ENCODE results near the gene FILIP1L.

Gene FILIP1L

DNA sequence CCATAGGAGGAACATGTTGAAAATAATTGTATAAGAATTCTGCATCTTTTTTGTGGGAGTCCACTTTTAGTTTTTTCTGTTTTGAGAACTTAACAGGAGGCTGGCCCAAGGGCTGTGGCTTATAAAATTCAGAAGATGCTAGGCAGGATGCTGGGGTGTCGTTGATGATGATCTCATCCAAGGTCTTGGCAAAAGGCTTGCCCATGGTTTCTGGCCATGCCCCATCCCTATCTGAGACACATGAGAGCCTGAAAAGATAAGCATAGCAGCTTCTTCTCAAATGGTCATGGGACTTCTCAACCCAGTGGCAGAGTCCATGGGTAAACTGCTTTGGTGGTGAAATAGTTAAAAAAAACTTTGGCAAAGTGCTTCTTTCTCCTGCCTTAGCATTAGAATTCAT lies 261.4 kb downstream of the FILIP1L start:
- no peak for DNase-seq (ENCODE audit: low spot score)
- TF ChIP-seq, protein P1, sequence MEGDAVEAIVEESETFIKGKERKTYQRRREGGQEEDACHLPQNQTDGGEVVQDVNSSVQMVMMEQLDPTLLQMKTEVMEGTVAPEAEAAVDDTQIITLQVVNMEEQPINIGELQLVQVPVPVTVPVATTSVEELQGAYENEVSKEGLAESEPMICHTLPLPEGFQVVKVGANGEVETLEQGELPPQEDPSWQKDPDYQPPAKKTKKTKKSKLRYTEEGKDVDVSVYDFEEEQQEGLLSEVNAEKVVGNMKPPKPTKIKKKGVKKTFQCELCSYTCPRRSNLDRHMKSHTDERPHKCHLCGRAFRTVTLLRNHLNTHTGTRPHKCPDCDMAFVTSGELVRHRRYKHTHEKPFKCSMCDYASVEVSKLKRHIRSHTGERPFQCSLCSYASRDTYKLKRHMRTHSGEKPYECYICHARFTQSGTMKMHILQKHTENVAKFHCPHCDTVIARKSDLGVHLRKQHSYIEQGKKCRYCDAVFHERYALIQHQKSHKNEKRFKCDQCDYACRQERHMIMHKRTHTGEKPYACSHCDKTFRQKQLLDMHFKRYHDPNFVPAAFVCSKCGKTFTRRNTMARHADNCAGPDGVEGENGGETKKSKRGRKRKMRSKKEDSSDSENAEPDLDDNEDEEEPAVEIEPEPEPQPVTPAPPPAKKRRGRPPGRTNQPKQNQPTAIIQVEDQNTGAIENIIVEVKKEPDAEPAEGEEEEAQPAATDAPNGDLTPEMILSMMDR (IDR thresholded peaks at IDR 0.05; ENCODE audit: extremely low read depth, missing control alignments): no peak

DNA sequence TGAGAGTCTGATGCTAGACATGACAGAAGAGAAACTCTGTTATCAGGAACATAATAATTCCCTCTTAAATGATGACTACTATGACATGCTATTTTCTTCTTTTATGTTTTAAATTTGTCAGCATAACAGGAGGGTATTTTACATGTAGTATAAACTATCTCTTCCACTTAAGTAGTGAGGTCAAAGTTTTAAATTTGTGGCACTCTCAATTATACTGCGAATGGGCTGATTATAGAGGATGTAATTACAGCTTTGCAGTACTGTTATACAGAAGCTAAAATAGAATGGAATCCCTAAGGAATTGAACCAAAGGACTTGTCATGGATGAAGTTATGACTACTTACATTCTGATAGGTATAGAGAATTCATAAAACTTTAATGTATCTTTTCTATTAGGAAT lies 262.3 kb downstream of the FILIP1L start:
- TF ChIP-seq, protein P1 (IDR thresholded peaks at IDR 0.05; ENCODE audit: extremely low read depth, missing control alignments): no peak

DNA sequence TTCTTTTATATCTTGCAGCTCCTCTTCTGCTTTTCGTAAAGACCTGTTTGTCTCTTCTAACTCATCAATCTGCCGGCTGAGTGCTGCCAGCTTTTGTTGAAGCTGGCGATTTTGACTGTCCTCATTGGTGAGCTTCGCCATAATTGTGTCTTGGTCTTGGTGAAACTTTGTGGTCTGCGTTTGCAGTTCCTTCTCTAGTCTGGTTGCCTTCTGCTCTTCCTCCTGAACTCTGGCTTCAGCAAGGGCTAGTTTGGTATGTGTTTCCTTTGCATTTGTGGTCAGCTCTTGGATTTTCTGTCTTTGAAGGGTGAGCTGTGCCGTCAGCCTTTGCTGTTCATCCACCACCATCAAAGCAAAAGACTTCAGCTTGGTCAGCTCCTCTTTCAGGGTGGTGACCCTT lies 263.7 kb downstream of the FILIP1L start:
- DNase-seq (ENCODE audit: low spot score): no peak
- TF ChIP-seq, protein P1 (IDR thresholded peaks at IDR 0.05; ENCODE audit: extremely low read depth, missing control alignments): no peak

More for the DNA sequence above, 262.3 kb downstream of the FILIP1L start:
- no peak for DNase-seq (ENCODE audit: low spot score)

DNA sequence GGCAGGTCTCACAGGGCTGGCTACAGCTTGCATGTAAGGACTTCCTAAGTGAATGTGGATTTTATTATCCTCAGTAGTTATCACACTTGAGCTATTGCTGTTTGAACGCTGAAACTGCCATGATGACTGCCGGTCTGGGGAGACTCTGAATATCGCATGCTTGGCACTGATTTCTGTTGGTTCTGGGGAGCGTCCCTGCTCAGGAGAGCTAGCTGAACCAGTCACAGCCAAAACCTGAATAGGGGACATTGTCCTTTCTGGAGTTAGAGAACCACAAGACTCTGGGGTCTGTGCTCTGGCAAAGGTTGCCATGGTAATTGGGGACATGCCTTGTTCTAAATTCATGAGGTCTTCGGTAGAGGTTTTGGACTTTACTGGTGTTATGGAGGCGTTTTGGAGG lies 265.9 kb downstream of the FILIP1L start:
- no peak for DNase-seq (ENCODE audit: low spot score)
- TF ChIP-seq, protein P1 (IDR thresholded peaks at IDR 0.05; ENCODE audit: extremely low read depth, missing control alignments): no peak

DNA sequence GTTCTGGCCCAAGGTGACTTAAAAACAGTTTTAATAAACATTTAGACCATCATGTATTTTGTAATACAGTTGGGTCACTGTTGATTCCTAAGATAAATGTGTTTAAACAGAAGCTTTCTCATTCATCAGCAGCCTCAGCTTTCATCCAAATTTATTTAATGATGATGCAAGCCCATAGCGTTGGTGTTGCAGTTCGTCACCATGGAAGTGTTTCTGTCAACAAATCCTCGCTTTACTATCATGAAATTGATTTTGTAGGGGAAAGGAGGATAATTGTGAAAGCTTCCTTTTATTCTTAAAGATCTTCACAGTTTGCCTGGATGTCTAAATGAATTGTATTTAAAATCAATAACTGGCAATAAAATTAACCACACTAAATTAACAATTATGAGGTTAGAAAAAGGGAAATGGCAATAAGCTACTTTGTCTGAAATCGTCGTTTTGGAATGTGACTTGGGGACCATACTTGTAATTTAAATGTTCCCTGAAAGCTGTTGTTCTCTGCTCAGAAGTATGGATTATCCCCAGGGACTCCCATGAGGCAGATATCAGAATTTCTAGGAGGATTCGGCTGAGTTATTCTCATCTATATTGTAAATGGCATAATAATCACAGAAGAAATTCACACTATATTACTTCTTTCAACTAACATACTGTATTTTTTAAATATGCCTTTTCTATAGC lies 267.7 kb downstream of the FILIP1L start:
- TF ChIP-seq, protein P1 (IDR thresholded peaks at IDR 0.05; ENCODE audit: extremely low read depth, missing control alignments): no peak
- DNase-seq (ENCODE audit: low spot score): no peak

DNA sequence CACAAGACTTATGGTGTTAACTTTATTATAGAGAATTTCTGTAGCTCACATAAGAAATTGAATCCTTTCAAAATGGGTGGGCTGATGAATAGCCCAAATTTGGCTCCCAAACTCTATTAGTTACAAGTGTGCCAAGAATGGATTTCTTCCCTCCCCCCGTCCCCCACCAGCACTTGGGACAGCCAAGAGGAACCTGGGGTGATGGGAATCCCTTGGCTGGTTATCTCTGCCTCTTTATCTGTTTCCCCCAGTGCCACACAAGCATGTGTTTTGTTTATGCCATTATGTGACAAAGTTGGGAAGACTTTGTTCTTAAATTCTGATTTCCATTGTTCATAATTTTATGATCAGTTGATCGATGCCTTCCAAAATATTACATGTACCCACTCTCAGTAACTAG lies 268.3 kb downstream of the FILIP1L start:
- TF ChIP-seq, protein P1 (IDR thresholded peaks at IDR 0.05; ENCODE audit: extremely low read depth, missing control alignments): no peak
- DNase-seq (ENCODE audit: low spot score): no peak

DNA sequence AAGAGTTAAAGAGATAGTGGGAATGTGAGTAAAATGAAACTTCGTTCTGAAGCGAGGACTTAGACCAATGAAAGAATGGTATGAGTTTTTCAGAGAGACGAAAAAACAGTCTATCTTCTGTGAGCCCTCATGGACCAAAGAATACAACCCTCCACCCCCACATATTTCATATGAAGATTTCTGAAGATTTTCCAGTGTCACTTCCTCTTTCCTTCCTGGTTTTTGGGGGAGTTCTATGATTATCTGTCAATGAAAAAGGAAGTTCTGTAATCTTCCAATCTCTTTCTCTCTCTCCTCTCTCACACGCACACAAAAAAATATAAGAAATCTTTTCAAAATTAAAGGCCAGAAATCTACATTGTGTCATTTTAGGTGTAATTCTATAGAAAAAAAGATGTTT lies 269.0 kb downstream of the FILIP1L start:
- no peak for DNase-seq (ENCODE audit: low spot score)
- TF ChIP-seq, protein P1 (IDR thresholded peaks at IDR 0.05; ENCODE audit: extremely low read depth, missing control alignments): no peak
